ENCODE results near the gene POLDIP3.
"Not testable (repeated sequence)": the region's sequence is repeated elsewhere in the genome, so short reads cannot be mapped to it uniquely, and the experiment has no call there.

Gene POLDIP3

DNA sequence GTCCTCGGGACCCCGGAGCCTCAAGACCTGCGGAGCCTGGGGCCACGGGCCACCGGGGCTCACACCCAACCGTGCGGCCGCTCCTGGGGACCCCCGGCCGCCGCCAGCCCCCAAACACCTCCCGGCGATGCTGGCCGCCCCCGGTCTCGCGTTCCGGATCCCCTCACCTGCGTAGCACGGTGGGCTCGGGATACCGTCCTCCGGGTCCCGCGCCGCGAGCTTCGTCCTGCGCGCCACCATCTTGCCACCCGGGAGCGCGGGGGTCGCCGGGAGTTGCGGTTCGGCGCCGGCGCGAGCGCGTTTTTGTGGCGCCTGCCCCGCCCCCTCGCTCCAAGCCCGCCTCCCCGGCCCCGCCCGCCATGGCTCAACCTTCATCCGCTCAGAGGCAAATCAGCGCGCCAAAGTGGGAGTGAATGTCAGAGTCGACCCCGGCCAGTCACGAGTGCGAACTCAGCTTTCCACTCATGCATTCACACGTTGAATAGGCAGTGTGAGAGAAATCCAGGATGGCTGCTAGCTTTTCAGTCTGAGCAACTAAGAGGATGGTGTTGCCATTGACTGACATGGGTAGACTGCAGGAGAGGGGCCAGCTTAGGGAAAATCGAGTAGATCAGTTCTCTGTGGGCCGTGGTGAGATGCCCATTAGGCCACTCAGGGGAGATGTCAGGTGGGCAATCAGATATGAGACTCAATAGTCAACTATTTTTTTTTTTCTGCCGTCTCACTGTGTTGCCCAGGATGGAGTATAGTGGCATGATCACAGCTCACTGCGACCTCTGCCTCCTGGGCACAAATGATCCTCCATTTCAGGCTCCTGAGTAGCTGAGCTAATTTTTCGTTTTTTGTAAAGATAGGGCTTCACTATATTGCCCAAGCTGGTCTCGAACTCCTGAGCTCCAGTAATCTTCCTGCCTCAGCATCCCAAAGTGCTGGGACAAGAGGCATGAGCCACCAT, 32.6 kb downstream of the POLDIP3 start:
- H3K4me3 Mint-ChIP-seq, result peak overlapping the region; percentile 97
- peaks cover 43% of the 10 kb centered on the region for H3K36me3 Mint-ChIP-seq (ENCODE audit: low read depth)
- peaks cover 14% of the 10 kb centered on the region for H3K4me1 Mint-ChIP-seq
- no peaks in the 10 kb centered on the region for H3K9me3 Mint-ChIP-seq
- H3K27ac Mint-ChIP-seq, result peak overlapping the region; percentile 92
- H3K27me3 Mint-ChIP-seq (ENCODE audit: low read depth, poor library complexity), result peaks cover 5% of the 10 kb centered on the region
- peak; percentile 87 for DNase-seq
- TF ChIP-seq CTCF (IDR thresholded peaks at IDR 0.05), result no peak

DNA sequence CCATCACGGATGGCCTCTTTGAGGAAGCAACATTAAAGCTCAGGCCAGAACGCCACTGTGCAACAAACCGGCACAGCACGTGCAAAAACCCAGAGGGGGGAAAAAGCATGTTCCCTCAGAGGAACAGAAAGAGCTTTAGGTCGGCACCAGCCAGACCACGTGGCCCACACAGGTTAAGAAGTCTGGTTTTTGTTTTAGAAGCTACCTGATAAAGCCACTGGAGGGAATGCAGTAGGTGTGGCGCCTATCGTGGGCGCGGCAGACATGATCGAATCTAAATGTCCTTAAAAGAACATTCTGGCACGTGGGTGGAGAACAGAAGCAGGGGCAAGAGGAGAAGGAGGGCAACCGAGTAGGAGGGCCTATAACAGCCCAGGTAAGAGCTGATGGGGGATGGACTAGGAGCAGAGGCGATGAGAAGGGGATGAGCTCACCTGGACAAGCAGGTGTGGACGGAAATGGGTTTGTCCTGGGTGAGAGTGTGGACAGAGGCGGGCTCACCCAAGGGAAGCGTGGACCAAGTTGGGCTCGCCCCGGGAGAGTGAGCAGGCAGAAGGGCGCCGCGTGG, 33.4 kb downstream of the POLDIP3 start:
- not testable (repeated sequence) for H3K27me3 Mint-ChIP-seq (ENCODE audit: low read depth, poor library complexity); DNase-seq; H3K9me3 Mint-ChIP-seq
- H3K4me1 Mint-ChIP-seq, result peaks cover 14% of the 10 kb centered on the region
- peak overlapping the region; percentile 50 for H3K27ac Mint-ChIP-seq
- peak overlapping the region; percentile 97 for H3K4me3 Mint-ChIP-seq
- peaks cover 35% of the 10 kb centered on the region for H3K36me3 Mint-ChIP-seq (ENCODE audit: low read depth)

DNA sequence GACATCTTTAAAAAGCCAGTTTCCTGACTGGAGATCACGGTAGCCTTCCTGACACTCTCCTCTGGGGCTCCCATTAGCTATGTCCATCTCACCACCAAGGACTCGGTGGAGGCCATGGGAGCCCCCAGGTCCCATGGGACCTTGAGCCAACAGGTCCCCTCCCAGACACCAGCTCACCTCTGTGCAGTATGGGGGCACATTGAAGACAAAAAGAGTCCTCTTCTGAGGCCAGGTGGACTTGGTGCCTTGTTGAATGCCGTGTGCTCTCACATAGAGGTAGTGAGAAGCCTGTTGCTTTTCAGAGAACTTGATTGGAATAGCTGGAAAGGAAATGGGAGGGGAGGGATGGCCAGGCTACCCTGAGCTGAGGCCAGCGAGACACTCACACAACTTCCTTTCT, 34.6 kb downstream of the POLDIP3 start:
- peak overlapping the region; percentile 71 for H3K4me3 Mint-ChIP-seq
- peaks cover 14% of the 10 kb centered on the region for H3K4me1 Mint-ChIP-seq
- not testable (repeated sequence) for H3K9me3 Mint-ChIP-seq; H3K27ac Mint-ChIP-seq; H3K27me3 Mint-ChIP-seq (ENCODE audit: low read depth, poor library complexity); DNase-seq
- peaks cover 25% of the 10 kb centered on the region for H3K36me3 Mint-ChIP-seq (ENCODE audit: low read depth)

DNA sequence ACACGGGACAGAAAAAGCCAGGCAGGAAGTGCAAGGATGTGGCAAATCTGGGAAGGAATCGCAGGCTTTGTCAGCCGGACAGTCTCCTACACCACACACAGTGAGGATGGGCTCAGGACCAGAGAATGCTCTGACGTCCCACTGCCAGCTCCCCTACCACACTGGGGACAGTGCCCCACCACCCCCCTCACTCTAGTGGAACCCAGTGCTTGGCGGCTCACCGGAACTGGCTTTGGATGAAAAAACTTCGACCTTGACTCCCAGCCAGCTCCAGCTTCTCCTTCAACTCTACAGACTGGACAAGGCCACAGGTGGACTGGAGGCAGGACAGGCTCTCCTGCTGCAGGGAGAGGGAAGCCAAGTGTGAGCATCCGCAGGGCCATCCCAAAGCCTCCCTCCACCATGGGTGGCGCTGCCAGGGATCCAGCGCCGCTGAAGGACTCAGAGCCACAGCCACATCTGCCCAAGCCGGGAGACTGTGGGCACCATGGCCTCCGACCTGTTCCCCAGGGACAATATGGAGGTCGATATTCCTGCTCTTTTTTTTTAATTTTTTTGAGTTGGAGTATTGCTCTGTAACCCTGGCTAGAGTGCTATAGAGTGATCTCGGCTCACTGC, 37.0 kb downstream of the POLDIP3 start:
- no peaks in the 10 kb centered on the region for H3K27me3 Mint-ChIP-seq (ENCODE audit: low read depth, poor library complexity)
- H3K36me3 Mint-ChIP-seq (ENCODE audit: low read depth), result peaks cover 13% of the 10 kb centered on the region
- H3K4me3 Mint-ChIP-seq, result no peak overlapping the region
- no peak for DNase-seq
- H3K4me1 Mint-ChIP-seq, result peaks cover 14% of the 10 kb centered on the region
- H3K27ac Mint-ChIP-seq, result no peak overlapping the region
- TF ChIP-seq CTCF (IDR thresholded peaks at IDR 0.05), result no peak
- no peaks in the 10 kb centered on the region for H3K9me3 Mint-ChIP-seq

DNA sequence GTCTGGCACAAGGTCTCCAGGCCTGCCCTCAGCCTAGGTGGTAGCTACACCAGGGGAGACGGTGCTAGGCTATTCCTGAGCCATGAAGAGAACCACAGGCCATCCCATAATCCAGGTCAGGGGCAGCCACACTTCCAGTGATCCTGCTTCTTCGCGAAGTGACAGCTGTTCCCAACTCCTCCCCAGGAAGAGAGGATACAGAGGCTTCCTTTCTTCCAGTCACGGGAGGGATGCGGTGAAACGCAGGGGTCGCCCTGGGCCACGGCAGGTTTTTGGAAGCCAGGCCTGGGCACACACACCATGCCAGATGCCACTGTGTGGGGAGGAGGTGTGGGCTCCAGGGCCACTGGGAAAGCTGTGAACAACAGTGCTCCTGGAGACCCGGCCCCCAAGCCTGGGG, 37.5 kb downstream of the POLDIP3 start:
- not testable (repeated sequence) for H3K27ac Mint-ChIP-seq; H3K4me1 Mint-ChIP-seq; H3K9me3 Mint-ChIP-seq; DNase-seq; H3K4me3 Mint-ChIP-seq; H3K27me3 Mint-ChIP-seq (ENCODE audit: low read depth, poor library complexity)
- H3K36me3 Mint-ChIP-seq (ENCODE audit: low read depth), result peaks cover 17% of the 10 kb centered on the region

DNA sequence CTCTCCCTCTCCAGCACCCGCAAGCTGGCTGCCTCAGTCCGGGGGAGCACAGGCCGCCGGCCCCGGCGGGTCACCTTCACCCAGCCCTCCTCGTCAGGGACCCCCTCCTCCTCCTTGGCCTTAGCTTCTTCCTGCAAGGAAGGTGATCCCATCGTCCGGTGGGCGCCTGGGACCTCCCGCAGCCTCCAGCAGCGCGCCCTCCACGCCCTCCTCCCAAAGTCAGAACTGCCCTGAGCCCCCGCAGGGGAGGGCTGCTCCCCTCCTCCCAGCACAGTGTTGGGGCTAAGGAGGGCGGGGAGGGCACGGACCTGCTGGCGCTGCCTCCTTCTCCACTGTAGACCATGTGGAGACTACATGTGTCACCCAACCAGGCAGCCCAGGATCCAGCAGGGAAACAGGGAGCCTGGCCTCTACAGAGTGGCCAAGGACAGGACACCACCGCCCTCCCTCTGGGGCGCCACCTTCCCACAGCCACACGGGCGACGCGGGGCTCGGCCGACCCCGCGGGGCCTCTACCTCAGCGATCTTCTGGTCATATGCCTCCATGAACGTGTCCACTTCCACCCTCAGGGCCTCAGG, 38.6 kb downstream of the POLDIP3 start:
- not testable (repeated sequence) for H3K27me3 Mint-ChIP-seq (ENCODE audit: low read depth, poor library complexity); H3K9me3 Mint-ChIP-seq

DNA sequence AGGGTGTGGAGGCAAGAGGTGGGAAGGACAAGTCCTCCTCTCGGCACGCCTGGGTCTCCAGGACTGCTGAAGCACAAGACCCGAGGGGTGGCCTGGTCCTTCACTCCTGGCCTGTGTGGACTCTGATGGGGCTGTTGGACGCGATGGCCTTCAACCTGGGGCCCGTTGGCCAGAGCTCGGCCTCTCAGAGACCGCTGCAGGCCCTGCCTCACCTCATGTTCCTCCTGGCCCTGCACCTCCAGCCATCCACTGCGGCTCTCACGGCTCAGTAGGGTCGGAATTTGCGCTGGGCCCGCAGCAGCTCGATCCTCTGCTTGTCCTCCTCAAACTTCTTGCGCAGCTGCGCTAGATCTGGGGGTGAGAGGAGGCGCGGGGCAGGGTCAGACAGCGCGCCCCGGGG, 40.2 kb downstream of the POLDIP3 start:
- DNase-seq; H3K27ac Mint-ChIP-seq; H3K27me3 Mint-ChIP-seq (ENCODE audit: low read depth, poor library complexity); H3K4me1 Mint-ChIP-seq; H3K9me3 Mint-ChIP-seq; H3K4me3 Mint-ChIP-seq: not testable (repeated sequence)
- H3K36me3 Mint-ChIP-seq (ENCODE audit: low read depth), result peaks cover 35% of the 10 kb centered on the region

More for the DNA sequence above, 38.6 kb downstream of the POLDIP3 start:
- H3K27ac Mint-ChIP-seq, H3K4me1 Mint-ChIP-seq, H3K4me3 Mint-ChIP-seq, DNase-seq: not testable (repeated sequence)
- peaks cover 22% of the 10 kb centered on the region for H3K36me3 Mint-ChIP-seq (ENCODE audit: low read depth)

- H3K4me3 Mint-ChIP-seq, H3K9me3 Mint-ChIP-seq: not testable (repeated sequence)
- peaks cover 36% of the 10 kb centered on the region for H3K36me3 Mint-ChIP-seq (ENCODE audit: low read depth)
Measured at GRCh38 chr22:42574046-42574445, 40.6 kb downstream of the POLDIP3 start.

DNA sequence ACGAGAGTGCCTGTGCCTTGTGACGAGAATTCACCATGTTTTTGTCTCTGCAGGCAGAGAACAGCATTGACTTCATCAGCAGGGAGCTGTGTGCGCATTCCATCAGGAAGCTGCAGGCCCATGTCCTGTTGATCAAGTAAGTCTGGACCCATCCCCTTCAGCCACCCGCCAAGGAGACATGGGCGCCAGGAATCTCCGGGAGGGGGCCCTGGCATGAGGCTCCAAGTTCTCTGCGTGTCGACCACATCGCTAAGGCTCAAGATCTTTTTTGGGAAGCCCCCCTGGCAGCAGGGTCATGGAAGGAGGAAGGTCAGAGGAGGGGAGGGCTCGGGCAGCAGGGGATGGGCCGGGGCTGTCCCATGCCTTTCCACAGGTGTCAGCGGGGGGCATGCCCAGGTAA, 43.6 kb downstream of the POLDIP3 start:
- not testable (repeated sequence) for H3K27me3 Mint-ChIP-seq (ENCODE audit: low read depth, poor library complexity); H3K4me3 Mint-ChIP-seq; H3K27ac Mint-ChIP-seq; H3K9me3 Mint-ChIP-seq; H3K4me1 Mint-ChIP-seq; DNase-seq
- H3K36me3 Mint-ChIP-seq (ENCODE audit: low read depth), result peaks cover 28% of the 10 kb centered on the region

More at GRCh38 chr22:42574046-42574445, 40.6 kb downstream of the POLDIP3 start:
- H3K4me1 Mint-ChIP-seq; H3K27me3 Mint-ChIP-seq (ENCODE audit: low read depth, poor library complexity); DNase-seq; H3K27ac Mint-ChIP-seq: not testable (repeated sequence)

DNA sequence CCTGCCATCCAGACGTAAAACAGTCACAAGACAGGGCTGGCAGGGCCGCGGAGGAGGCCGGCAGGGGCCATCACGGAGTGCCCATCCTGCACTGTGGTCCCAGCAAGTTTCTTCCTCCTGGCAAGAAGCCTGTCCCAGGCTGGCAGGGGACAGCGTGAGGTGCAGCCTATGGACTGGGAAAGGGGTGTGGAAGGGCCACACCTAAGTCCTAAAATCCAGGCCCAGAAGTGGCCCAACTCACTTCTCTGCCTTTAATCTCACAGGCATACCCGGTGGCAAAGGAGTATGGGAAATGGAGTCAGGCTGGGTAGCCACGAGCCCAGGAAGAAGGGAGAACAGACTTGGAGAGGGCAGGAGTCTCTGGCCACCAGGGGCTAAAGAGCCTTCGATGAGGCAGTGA, 44.1 kb downstream of the POLDIP3 start:
- not testable (repeated sequence) for DNase-seq; H3K27me3 Mint-ChIP-seq (ENCODE audit: low read depth, poor library complexity); H3K4me3 Mint-ChIP-seq; H3K4me1 Mint-ChIP-seq; H3K9me3 Mint-ChIP-seq
- Mint-ChIP-seq H3K27ac (peak overlapping the region; percentile 91), H3K36me3 (ENCODE audit: low read depth) (peaks cover 31% of the 10 kb centered on the region)

DNA sequence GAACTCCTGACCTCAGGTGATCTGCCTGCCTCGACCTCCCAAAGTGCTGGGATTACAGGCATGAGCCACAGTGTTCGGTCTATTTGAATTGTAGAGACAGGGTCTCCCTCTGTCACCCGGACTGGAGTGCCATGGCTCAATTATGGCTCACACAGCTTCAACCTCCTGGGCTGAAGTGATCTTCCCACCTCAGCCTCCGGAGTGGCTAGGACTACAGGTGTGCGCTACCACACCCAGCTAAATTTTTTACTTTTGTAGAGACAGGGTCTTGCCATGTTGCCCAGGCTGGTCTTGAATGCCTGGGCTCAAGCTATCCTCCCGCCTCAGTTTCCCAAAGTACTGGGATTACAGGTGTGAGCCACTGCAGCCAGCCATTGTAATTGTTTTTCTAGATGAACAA, 46.7 kb downstream of the POLDIP3 start:
- not testable (repeated sequence) for H3K27ac Mint-ChIP-seq; H3K4me1 Mint-ChIP-seq; DNase-seq; H3K9me3 Mint-ChIP-seq; H3K4me3 Mint-ChIP-seq; H3K27me3 Mint-ChIP-seq (ENCODE audit: low read depth, poor library complexity)
- peaks cover 34% of the 10 kb centered on the region for H3K36me3 Mint-ChIP-seq (ENCODE audit: low read depth)

Data from nephron progenitor cell (in vitro differentiated cells).